ENCODE data around the gene SRXN1.

The SRXN1 gene

GRCh38 chr20:610130-611046 lies 42.6 kb downstream of the SRXN1 start, which contains the start of gene TCF15:
Gene TCF15, minus strand, starts transcription at chr20:610309. Its CDS starts 72 bp downstream, at chr20:610237.
- no peak for DNase-seq (ENCODE audit: low read depth, low spot score)
- ChIA-PET CTCF (no interaction called here), POLR2A (no interaction called here)
- H3K4me3 ChIP-seq (ENCODE audit: low read depth, low read length): no peak within 1 kb of the TSS
- no peak for TF ChIP-seq CTCF (IDR thresholded peaks at IDR 0.05; ENCODE audit: insufficient read depth, low read length, missing control alignments)

- DNase-seq (ENCODE audit: low read depth, low spot score): no peak
- H3K4me3 ChIP-seq (ENCODE audit: low read depth, low read length): no peak overlapping the region
- no peak for TF ChIP-seq CTCF (IDR thresholded peaks at IDR 0.05; ENCODE audit: insufficient read depth, low read length, missing control alignments)
- POLR2A ChIA-PET: no interaction called here
- CTCF ChIA-PET: no interaction called here
These were observed 43.5 kb downstream of the SRXN1 start for GRCh38 chr20:609371-609964.

GRCh38 chr20:608970-609369 lies 44.0 kb downstream of the SRXN1 start:
- no peak for DNase-seq (ENCODE audit: low read depth, low spot score)
- no peak overlapping the region for H3K4me3 ChIP-seq (ENCODE audit: low read depth, low read length)
- POLR2A ChIA-PET: no interaction called here
- no peak for TF ChIP-seq CTCF (IDR thresholded peaks at IDR 0.05; ENCODE audit: insufficient read depth, low read length, missing control alignments)
- CTCF ChIA-PET: no interaction called here

- ChIA-PET POLR2A (no interaction called here), CTCF (no interaction called here)
- TF ChIP-seq CTCF (IDR thresholded peaks at IDR 0.05; ENCODE audit: insufficient read depth, low read length, missing control alignments): no peak
- no peak overlapping the region for H3K4me3 ChIP-seq (ENCODE audit: low read depth, low read length)
- no peak for DNase-seq (ENCODE audit: low read depth, low spot score)
These were observed 45.5 kb downstream of the SRXN1 start for GRCh38 chr20:607476-607875.

- ChIA-PET POLR2A (no interaction called here), CTCF (no interaction called here)
- no peak for DNase-seq (ENCODE audit: low read depth, low spot score)
- TF ChIP-seq CTCF (IDR thresholded peaks at IDR 0.05; ENCODE audit: insufficient read depth, low read length, missing control alignments): no peak
- H3K4me3 ChIP-seq (ENCODE audit: low read depth, low read length): no peak overlapping the region
These were observed 47.8 kb downstream of the SRXN1 start for GRCh38 chr20:605237-605636.

GRCh38 chr20:603116-603640 lies 49.8 kb downstream of the SRXN1 start:
- no peak for TF ChIP-seq CTCF (IDR thresholded peaks at IDR 0.05; ENCODE audit: insufficient read depth, low read length, missing control alignments)
- no peak overlapping the region for H3K4me3 ChIP-seq (ENCODE audit: low read depth, low read length)
- POLR2A ChIA-PET: no interaction called here
- CTCF ChIA-PET: interaction anchor here (1.0 kb wide), 1 partner anchor 12 kb away, joined by 3 read pairs; no protein-coding TSS in a partner anchor
- DNase-seq (ENCODE audit: low read depth, low spot score): no peak

Measured in AG04449 (cell line).